Measurements from ENCODE around the gene TP53TG3. TPM values are rescaled to one million over a fixed set of nuclear protein-coding genes. Genes with fewer than 3 reads are reported as not detected.
A peak's percentile ranks its signal among the peaks of the same experiment; 100 is the strongest.
"Not testable (repeated sequence)": the region's sequence is repeated elsewhere in the genome, so short reads cannot be mapped to it uniquely, and the experiment has no call there.

Gene TP53TG3, protein sequence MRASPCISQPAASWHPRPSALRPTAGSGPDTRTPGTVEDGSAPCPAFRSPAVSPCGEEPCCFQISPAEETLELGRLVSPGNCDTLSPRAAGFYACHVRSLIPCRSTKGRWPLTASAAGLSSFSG
- not detected for total RNA-seq

DNA sequence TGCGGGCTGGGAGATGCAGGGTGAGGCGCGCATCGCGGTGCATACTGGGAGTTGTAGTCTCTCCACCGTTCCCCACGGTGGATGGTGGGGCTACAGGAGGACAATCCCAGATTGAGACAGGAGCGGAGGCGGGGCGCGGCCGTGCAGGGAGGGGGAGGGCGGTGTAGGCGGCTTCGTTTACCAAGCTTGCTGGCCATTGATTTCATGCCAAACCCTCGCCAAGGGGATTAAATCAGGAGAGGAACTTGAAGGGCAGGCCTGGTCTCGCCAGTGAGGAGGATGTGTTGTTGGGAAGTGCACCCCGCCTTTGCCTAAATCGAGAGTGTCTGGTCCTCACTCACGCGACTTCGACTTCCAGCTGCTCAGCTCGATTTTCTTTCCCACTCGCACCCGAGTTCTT is at the start of gene TP53TG3:
Gene TP53TG3 (minus strand): TSS at position 101 of the 400 bp plus-strand sequence. CDS start 68 bp downstream, at position 33.
- H3K36me3 Mint-ChIP-seq (ENCODE audit: insufficient read depth); ATAC-seq; H3K9me3 Mint-ChIP-seq; DNase-seq; H3K4me1 Mint-ChIP-seq (ENCODE audit: low read depth); H3K4me3 Mint-ChIP-seq; H3K27me3 Mint-ChIP-seq (ENCODE audit: low read depth): not testable (repeated sequence)

DNA sequence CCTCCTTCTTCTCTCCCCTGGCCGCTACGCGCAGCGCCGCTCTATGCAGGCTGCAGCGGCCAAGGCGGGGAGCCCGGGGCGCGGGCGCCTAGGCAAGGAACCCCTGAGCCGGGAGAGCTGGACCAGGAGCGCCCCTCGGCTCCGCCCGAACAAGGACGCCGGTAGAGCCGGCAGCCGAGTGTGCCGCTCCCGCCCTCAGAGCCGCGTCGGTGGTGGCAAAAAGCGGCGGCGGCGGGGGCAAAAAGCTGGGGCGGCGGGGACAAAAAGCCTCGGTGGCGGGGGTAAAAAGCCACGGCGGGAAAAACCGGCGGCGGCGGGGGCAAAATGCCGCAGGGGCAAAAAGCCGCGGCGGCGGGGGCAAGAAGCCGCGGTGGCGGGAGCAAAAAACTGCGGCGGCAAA is 25.1 kb downstream of the TP53TG3 start:
- ATAC-seq; H3K4me1 Mint-ChIP-seq (ENCODE audit: low read depth); H3K4me3 Mint-ChIP-seq; DNase-seq; H3K36me3 Mint-ChIP-seq (ENCODE audit: insufficient read depth); H3K27me3 Mint-ChIP-seq (ENCODE audit: low read depth); H3K9me3 Mint-ChIP-seq: not testable (repeated sequence)

DNA sequence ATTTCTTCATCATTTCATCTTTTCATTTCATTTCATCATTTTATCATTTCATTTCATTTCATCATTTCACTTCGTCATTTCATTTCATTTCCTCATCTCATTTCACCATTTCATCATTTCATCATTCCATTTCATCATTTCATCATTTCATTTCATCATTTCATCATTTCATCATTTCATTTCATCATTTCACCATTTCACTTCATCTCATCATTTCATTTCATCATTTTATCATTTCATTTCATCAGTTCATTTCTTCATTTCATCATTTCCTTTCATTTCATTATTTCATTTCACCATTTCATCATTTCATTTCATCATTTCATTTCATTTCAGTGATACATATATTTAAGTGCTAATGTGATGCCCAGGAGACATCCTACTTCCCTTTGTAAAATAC is 28.4 kb downstream of the TP53TG3 start:
- not testable (repeated sequence) for H3K4me1 Mint-ChIP-seq (ENCODE audit: low read depth); H3K36me3 Mint-ChIP-seq (ENCODE audit: insufficient read depth); H3K4me3 Mint-ChIP-seq; ATAC-seq; H3K27me3 Mint-ChIP-seq (ENCODE audit: low read depth); DNase-seq
- H3K9me3 Mint-ChIP-seq, result peaks cover 13% of the 10 kb centered on the region

DNA sequence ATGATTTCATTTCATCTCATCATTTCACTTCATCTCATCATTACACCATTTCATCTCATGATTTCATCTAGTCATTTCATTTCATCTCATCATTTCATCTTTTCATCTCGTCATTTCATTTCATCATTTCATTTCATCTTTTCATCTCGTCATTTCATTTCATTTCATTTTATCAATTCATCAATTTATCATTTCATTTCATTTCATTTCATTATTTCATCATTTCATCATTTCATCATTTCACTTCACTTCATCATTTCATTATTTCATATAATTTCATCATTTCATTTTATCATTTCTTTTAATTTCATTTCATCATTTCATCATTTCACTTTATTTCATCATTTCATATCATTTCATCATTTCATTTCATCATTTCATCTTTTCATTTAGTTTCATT is 29.2 kb downstream of the TP53TG3 start:
- H3K4me1 Mint-ChIP-seq (ENCODE audit: low read depth); H3K36me3 Mint-ChIP-seq (ENCODE audit: insufficient read depth); H3K4me3 Mint-ChIP-seq; H3K27me3 Mint-ChIP-seq (ENCODE audit: low read depth); DNase-seq; ATAC-seq: not testable (repeated sequence)
- H3K9me3 Mint-ChIP-seq, result peaks cover 13% of the 10 kb centered on the region

DNA sequence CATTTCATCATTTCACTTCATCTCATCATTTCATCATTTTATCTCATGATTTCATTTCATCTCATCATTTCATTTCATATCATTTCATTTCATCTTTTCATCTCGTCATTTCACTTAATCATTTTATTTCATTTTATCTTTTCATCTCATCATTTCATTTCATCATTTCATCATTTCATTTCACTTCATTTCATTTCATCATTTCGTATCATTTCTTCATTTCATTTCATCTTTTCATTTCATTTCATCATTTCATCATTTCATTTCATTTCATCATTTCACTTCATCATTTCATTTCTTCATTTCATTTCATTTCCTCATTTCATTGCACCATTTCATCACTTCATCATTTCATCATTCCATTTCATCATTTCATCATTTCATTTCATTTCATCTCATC is 29.8 kb downstream of the TP53TG3 start:
- not testable (repeated sequence) for H3K27me3 Mint-ChIP-seq (ENCODE audit: low read depth); DNase-seq; ATAC-seq; H3K4me1 Mint-ChIP-seq (ENCODE audit: low read depth); H3K4me3 Mint-ChIP-seq; H3K36me3 Mint-ChIP-seq (ENCODE audit: insufficient read depth)
- H3K9me3 Mint-ChIP-seq, result peaks cover 13% of the 10 kb centered on the region

DNA sequence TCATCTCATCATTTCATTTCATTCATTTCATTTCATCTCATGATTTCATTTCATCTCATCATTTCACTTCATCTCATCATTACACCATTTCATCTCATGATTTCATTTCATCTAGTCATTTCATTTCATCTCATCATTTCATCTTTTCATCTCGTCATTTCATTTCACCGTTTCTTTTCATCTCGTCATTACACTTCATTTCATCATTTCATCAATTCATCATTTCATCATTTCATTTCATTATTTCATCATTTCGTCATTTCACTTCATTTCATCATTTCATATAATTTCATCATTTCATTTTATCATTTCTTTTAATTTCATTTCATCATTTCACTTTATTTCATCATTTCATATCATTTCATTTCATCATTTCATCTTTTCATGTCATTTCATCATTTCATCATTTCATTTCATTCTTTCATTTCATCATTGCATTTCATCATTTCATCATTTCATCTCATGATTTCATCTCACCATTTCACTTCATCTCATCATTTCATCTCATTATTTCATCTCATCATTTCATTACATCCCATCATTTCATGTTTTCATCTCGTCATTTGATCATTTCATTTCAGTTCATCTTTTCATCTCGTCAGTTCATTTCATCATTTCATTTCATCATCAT is 30.6 kb downstream of the TP53TG3 start:
- not testable (repeated sequence) for H3K36me3 Mint-ChIP-seq (ENCODE audit: insufficient read depth); ATAC-seq; H3K27me3 Mint-ChIP-seq (ENCODE audit: low read depth); H3K4me1 Mint-ChIP-seq (ENCODE audit: low read depth); DNase-seq
- H3K9me3 Mint-ChIP-seq, result peaks cover 13% of the 10 kb centered on the region
- H3K4me3 Mint-ChIP-seq, result peak overlapping the region; percentile 0

DNA sequence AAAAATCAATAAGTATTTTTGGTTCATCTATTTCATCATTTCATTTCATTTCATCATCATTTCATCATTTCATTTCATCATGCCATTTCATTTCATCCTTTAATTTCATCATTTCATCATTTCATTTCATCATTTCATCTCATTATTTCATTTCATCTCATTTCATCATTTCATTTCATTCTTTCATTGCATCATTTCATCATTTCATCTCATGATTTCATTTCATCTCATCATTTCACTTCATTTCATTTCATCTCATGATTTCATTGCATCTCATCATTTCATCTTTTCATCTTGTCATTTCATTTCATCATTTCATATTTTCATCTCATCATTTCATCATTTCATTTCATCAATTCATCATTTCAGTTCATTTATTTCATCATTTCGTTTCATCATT is 31.2 kb downstream of the TP53TG3 start:
- H3K4me1 Mint-ChIP-seq (ENCODE audit: low read depth); H3K27me3 Mint-ChIP-seq (ENCODE audit: low read depth); H3K36me3 Mint-ChIP-seq (ENCODE audit: insufficient read depth); DNase-seq; H3K4me3 Mint-ChIP-seq; ATAC-seq: not testable (repeated sequence)
- peaks cover 13% of the 10 kb centered on the region for H3K9me3 Mint-ChIP-seq

DNA sequence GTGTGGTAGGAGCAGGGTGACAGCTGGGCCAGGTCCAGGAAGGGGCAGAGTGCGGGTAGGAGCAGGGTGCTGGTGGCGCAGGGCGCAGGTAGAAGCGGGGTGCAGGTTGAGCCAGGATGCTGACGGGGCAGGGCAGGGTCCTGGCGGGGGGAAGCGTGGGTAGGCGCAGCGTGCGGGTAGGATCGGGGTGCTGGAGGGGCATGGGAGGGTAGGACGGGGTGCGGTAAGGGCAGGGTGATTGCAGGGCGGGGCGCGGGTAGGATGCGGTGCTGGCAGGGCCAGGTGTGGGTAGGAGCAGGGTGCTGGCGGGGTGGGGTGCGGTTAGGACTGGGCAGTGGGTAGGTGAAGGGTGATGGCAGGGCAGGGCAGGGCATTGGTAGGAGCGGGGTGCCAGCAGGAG is 38.4 kb downstream of the TP53TG3 start:
- not testable (repeated sequence) for ATAC-seq; H3K4me1 Mint-ChIP-seq (ENCODE audit: low read depth); H3K9me3 Mint-ChIP-seq; H3K27me3 Mint-ChIP-seq (ENCODE audit: low read depth); DNase-seq; H3K4me3 Mint-ChIP-seq; H3K36me3 Mint-ChIP-seq (ENCODE audit: insufficient read depth)

DNA sequence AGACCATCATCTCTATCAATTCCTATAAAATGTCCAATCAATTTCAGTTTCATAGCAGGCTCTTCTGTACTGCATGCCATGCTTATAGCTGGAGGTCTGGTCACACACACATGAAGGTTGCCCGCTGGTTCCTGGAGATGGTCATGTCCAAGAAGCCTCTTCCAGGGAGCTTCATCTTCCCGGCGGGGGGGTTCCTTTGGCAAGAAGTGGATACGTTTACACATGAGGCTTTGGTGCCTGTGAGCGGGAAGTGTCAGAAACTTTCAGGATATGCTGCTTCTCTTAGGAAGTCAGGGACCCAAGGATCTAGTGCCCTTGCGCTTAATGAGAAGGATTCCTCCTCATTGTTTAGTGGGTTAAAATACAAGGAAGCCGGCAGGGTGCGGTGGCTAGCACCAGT is 43.9 kb downstream of the TP53TG3 start:
- not testable (repeated sequence) for H3K27me3 Mint-ChIP-seq (ENCODE audit: low read depth); DNase-seq; H3K4me1 Mint-ChIP-seq (ENCODE audit: low read depth); H3K9me3 Mint-ChIP-seq; ATAC-seq; H3K4me3 Mint-ChIP-seq; H3K36me3 Mint-ChIP-seq (ENCODE audit: insufficient read depth)

Data from activated T-cell treated with anti-CD3 and anti-CD28 coated beads, Interleukin-2, amount 50 U/mL, for 4 hours (primary cell).